ENCODE results near the gene SEC62.
A peak's percentile ranks its signal among the peaks of the same experiment; 100 is the strongest.

The SEC62 gene, protein sequence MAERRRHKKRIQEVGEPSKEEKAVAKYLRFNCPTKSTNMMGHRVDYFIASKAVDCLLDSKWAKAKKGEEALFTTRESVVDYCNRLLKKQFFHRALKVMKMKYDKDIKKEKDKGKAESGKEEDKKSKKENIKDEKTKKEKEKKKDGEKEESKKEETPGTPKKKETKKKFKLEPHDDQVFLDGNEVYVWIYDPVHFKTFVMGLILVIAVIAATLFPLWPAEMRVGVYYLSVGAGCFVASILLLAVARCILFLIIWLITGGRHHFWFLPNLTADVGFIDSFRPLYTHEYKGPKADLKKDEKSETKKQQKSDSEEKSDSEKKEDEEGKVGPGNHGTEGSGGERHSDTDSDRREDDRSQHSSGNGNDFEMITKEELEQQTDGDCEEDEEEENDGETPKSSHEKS

DNA sequence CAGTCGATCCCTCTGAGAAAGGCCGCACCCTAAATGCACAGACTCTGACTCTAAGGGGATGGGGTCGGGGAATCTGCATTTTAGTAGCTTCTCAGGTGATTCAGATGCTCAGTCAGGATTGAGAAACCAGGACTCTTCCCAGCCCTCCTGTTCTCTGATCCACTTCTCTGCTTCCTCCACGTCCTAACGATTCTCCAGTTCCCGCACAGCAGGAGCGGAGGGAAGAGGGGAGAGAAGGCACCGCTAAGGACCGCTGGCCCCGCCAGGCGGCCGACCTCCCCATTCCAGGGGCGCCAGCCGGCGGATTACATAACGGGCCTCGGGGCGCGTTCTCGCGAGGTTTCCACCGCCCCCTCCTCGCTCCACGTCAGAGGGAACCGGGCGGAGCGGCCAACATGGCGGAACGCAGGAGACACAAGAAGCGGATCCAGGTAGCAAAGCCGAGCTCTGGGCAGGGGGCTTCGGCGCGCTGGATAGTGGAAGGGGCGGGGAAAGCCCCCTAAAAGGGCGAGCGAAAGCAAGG is at the start of gene SEC62:
Gene SEC62 (plus strand): TSS at position 380 of the 523 bp plus-strand sequence. CDS start 16 bp downstream, at position 396.
- peak; percentile 88 for DNase-seq (ENCODE audit: low read depth, low spot score)

GRCh38 chr3:169923189-169923588 is 43.4 kb upstream of the SEC62 start:
- DNase-seq (ENCODE audit: low read depth, low spot score): no peak

- no peak for DNase-seq (ENCODE audit: low read depth, low spot score)
These were observed 42.8 kb upstream of the SEC62 start for GRCh38 chr3:169923831-169924230.

DNA sequence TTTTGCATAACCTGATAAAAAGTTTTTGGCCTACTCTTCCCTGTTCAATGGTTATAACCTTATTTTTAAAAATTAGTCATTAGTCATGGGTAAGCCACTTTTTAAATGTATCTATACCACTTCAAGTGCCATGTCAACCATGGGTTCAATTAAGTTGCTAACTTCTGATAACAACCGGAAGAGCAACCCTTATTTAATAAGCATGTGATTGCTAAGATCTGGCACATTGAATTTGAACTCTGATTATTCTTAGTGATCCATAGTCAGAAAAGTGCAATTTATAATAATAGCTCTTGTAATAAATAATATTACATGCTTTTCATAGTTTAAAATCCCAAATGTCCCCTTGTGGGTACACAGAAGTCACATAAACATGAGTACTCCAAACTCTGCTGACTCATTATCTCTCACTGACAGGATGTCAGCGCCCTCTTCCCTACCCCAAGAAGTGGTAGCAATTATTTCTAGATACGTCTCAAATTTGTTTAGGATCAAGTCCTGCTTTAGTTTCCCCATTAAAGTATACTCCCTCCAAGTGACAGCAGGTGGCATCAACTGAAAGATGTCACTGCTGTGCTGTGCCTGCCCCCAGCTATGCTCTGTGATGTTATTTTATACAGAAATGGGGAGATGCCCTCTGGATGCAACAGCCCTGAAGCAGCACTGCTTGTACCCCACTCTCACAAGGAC is 36.6 kb upstream of the SEC62 start:
- DNase-seq (ENCODE audit: low read depth, low spot score): no peak

- no peak for DNase-seq (ENCODE audit: low read depth, low spot score)
These were observed 35.8 kb upstream of the SEC62 start for GRCh38 chr3:169930843-169931242.

GRCh38 chr3:169931747-169932520 is 34.7 kb upstream of the SEC62 start:
- no peak for DNase-seq (ENCODE audit: low read depth, low spot score)

- DNase-seq (ENCODE audit: low read depth, low spot score): no peak
These were observed 27.3 kb upstream of the SEC62 start for GRCh38 chr3:169939320-169939719.

DNA sequence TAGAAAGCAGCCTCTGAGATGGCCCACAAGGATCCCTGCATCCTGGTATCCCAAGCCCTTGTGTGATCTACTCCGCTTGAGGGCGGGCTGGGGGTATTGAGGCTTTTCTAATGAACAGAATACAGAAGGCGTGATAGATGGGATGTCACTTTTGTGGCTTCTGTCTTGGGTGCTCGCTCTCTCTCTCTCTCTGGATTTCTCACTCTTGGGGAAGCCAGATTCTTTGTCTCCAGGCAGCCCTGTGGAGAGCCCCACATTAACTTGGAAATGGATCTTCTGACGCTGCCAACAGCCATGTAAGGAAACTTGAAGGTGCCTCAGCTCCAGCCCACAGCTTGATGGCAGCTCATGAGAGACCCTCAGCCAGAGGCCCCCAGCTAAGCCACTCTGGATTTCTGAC is 26.9 kb upstream of the SEC62 start:
- DNase-seq (ENCODE audit: low read depth, low spot score): no peak

GRCh38 chr3:169940470-169941181 is 26.0 kb upstream of the SEC62 start:
- DNase-seq (ENCODE audit: low read depth, low spot score): no peak

DNA sequence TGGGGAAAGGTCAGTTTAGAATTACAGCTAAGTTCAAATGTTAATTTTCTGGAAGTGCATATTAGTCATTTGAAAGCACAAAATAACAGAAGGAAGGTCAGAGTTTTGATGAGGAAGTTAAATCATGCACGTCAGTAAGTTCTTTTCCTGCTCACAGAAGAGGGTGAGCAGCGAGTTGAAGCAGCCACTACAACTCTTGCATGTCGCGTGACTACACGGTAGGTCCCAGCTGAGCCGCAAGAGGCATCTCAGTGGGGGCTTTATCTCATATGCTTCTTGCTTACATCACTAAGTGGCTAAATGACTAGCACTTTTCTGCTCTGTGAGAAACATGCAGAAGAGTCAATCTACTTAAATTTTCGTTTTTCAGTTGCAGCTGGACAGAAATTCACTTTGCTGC is 21.3 kb upstream of the SEC62 start:
- no peak for DNase-seq (ENCODE audit: low read depth, low spot score)

DNA sequence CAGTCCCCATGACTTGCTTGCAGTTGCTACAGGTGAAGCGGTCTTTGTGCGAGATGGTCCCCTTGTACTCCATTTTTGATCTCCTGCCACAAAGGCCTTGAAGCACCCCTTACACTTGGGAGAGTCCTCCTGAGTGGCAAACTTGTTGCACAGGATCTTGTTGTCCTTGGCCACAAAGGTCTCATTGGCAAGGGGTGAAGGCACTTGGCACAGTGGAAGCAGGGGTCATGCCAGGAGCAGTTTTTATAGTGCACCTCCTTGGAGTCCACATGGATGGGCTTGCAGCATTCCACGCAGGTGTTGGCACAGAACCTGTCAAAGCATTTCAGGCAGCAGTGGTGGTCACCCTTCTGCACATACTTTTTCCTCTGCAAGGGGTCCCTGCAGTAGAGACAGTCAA is 20.3 kb upstream of the SEC62 start:
- DNase-seq (ENCODE audit: low read depth, low spot score): no peak

- DNase-seq (ENCODE audit: low read depth, low spot score): no peak
These were observed 17.8 kb upstream of the SEC62 start for GRCh38 chr3:169948559-169949448.

DNA sequence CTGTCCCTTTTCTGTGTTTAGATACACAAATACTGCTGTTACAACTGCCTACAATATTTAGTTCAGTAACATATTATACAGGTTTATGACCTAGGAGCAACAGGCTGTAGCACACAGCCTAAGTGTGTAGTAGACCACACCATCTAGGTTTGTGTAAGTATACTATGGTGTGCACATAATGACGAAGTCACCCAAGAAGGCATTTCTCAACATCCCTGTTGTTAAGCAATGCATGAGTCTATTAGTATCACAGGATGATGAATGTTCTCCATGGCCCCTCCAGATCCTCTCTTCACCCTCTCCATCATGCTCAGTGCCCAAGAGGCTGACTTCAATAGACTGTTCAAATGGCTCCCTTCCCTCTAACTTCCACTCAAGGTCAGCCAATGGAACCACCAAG is 14.6 kb upstream of the SEC62 start:
- DNase-seq (ENCODE audit: low read depth, low spot score): no peak

- DNase-seq (ENCODE audit: low read depth, low spot score): no peak
These were observed 13.0 kb upstream of the SEC62 start for GRCh38 chr3:169953462-169954141.

DNA sequence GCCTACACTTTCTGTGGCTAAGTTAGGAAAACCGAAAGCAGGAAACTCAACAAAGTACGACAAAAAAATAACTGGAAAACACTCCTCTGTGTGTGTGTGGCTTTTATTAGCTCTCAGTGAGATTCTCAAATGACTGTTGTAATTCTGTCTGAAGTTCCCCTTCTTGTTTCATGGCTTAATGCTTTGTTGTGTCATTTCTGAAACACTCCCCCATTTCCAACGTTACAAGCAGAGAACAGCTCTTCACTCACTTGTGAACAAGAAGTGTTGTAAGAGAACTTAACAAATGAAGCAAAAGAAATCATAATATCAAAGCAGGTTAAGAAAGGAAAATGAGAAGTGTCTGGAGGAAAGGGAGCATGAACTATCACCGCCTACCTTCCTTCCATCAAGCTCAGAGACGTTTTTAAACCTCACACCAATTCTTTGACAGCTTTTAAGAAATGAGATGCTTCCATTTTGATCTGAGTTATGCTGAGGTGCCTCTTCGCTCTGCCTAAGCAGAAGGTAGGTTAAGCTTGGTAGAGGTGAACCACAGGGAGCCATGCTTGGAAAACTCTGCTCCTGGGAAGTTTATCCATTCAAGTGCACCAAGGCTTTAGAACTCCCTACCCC is 12.4 kb upstream of the SEC62 start:
- DNase-seq (ENCODE audit: low read depth, low spot score): no peak

- DNase-seq (ENCODE audit: low read depth, low spot score): no peak
These were observed 11.2 kb upstream of the SEC62 start for GRCh38 chr3:169955406-169955805.

DNA sequence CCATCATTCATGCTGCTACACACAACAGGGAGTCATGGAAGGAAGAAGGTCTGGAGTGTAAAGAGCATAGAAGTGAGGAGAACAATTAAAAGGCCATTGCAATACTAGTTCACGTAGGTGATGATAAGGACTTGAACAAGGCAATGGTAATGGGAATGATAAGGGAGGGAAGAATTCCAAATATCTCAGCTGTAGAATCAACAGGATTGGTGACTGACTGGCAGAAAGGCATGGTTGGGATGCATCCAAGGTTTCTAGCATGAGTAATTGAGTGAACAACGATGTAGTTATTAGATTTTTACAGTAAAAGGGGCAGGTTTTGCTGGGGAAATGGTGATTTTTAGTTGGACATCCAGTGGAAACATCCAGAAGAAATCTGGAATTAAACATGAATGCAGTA is 2.4 kb upstream of the SEC62 start:
- no peak for DNase-seq (ENCODE audit: low read depth, low spot score)

DNA sequence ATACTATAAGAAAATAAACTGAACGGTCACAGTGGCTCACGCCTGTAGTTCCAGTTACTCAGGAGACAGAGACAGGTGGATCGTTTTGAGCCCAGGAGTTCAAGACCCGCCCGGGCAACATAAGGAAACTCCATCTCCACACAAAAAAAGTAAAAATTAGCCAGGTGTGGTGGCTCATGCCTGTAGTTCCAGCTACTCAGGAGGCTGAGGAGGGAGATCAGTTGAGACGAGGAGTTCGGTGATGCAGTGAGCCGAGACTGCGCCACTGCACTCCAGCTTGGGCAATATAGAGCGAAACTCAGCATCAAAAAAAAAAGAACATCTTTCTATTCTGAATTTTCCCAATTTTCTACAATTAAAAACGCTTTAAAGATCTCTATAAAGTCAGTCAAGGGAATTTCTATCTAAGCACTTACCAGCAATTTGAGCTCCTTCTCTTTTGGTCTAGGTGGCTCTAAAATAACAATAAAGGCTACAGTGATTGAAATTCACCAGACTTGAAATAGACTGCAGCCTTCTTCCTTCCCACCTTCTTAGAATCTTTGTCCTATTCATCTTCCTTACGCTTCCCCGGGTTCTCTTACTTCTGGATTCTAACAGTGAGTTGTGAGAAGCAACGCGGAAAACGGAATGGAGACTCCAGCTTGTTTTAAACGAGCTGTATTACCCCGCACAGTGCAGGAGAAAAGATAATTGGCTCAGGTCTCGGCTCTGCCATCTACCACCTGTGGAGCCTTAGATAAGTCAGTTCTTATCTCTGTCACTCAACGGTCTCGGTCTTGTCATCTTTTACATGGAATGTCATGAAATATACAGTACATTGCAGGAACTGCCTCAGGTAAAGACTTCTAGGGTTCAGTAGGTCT is 812 bp upstream of the SEC62 start:
- DNase-seq (ENCODE audit: low read depth, low spot score): no peak

Data from activated CD4-positive, CD25-positive, alpha-beta regulatory T cell treated with anti-CD3 and anti-CD28 coated beads, Interleukin-2, amount 50 U/mL, for 16 hours (primary cell).